MCF 10A (cell line): ENCODE results near the gene MRGPRE. TPM values are rescaled to one million over a fixed set of nuclear protein-coding genes. Genes with fewer than 3 reads are reported as not detected.

Source experiments
- BruUV-seq: library from RNA; stranded (reverse); fragments of 400-500 nt; replicated peaks from 2 replicates; lab custom pipeline; 2021; lab: Mats Ljungman, UMichigan
- CTCF ChIA-PET: fragments of 300-600 bp; sonication (Branson Sonifier 250); formaldehyde crosslinking; extraction: SDS; loops from one replicate; lab custom pipeline; 2021; ENCODE audit warnings: antibody characterized with exemption, inconsistent platforms; lab: Yijun Ruan, JAX
- POLR2A ChIA-PET: fragments of 300-600, 350-650 bp; sonication (Branson Sonifier 250); formaldehyde crosslinking; extraction: SDS; loops from one replicate; lab custom pipeline; 2020; ENCODE audit warnings: antibody characterized with exemption, inconsistent platforms; lab: Yijun Ruan, JAX
- DNase-seq: peaks from one replicate; pipeline ENCODE4 v3.0.0-alpha.2; 2018; ENCODE audit not compliant: unreplicated experiment
- H3K27ac Mint-ChIP-seq: one replicate; pipeline ENCODE4 v1.8.0; 2022; ENCODE audit warnings: mild to moderate bottlenecking, low read depth, mixed read lengths; ENCODE audit not compliant: unreplicated experiment
- H3K27me3 Mint-ChIP-seq: one replicate; pipeline ENCODE4 v1.8.0; 2022; ENCODE audit warnings: mixed read lengths; ENCODE audit not compliant: insufficient read depth, unreplicated experiment
- H3K36me3 Mint-ChIP-seq: one replicate; pipeline ENCODE4 v1.8.0; 2022; ENCODE audit warnings: mild to moderate bottlenecking, moderate library complexity, mixed read lengths; ENCODE audit not compliant: insufficient read depth, unreplicated experiment
- H3K4me1 Mint-ChIP-seq: one replicate; pipeline ENCODE4 v1.8.0; 2022; ENCODE audit warnings: mixed read lengths; ENCODE audit not compliant: insufficient read depth, unreplicated experiment
- H3K4me3 Mint-ChIP-seq: one replicate; pipeline ENCODE4 v1.8.0; 2022; ENCODE audit warnings: mild to moderate bottlenecking, moderate library complexity, mixed read lengths; ENCODE audit not compliant: unreplicated experiment
- H3K9me3 Mint-ChIP-seq: one replicate; pipeline ENCODE4 v1.8.0; 2022; ENCODE audit warnings: mixed read lengths; ENCODE audit not compliant: unreplicated experiment
- CTCF ChIP-seq: fragments of 200-600 bp; IDR thresholded peaks from one replicate; pipeline ENCODE4 v1.8.0; 2022; ENCODE audit warnings: antibody characterized with exemption, mild to moderate bottlenecking; ENCODE audit not compliant: unreplicated experiment
- intact Hi-C: fragments of 100-400 bp; cut with micrococcal nuclease; formaldehyde crosslinking; loops from 2 replicates; pipeline ENCODE4 v1.14.1; 2022
- total RNA-seq: library from RNA; stranded (reverse); gene quantifications from 2 replicates; pipeline ENCODE4 v1.2.3, GENCODE V29; 2022

MRGPRE gene
- total RNA-seq, 1 experiment from 2014 or later: not detected

GRCh38 chr11:3234846-3235245 lies 2.6 kb upstream of the MRGPRE start:
- CTCF ChIA-PET: interaction anchor here (0.6 kb wide), 1 partner anchor 1091 kb away, joined by 4 read pairs; no protein-coding TSS in a partner anchor
- H3K9me3 Mint-ChIP-seq: no peaks in the 10 kb centered on the region
- H3K27ac Mint-ChIP-seq: no peak overlapping the region
- BruUV-seq: no TSS peak
- no peaks in the 10 kb centered on the region for H3K36me3 Mint-ChIP-seq
- POLR2A ChIA-PET: no interaction called here
- peaks cover 74% of the 10 kb centered on the region for H3K27me3 Mint-ChIP-seq
- H3K4me1 Mint-ChIP-seq: no peaks in the 10 kb centered on the region
- no peak for TF ChIP-seq CTCF
- no peak for DNase-seq
- H3K4me3 Mint-ChIP-seq: no peak overlapping the region
- intact Hi-C loops: no loop called here

DNA sequence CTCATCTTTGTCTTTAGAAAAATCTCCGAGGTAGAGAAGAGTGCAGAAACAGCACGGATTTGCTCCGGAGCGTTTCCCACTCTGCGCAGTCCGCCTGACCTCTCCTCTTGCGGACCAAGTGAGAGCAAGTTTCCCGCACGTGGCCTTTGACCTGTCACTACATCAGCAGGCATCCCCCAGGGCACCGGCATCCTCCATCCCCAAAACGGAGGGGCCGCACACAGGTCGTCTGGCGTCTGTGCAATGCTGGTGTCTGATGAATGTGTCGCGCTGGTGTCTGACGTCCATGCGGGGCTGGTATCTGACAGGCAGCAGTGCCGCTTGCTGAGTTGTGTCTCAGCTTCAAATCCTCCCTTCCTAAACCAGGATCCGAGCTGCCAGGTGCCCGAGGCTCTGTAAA lies 739 bp upstream of the MRGPRE start:
- BruUV-seq: no TSS peak
- no peak for DNase-seq
- peaks cover 58% of the 10 kb centered on the region for H3K27me3 Mint-ChIP-seq
- H3K9me3 Mint-ChIP-seq: no peaks in the 10 kb centered on the region
- ChIA-PET CTCF (no interaction called here), POLR2A (no interaction called here)
- H3K36me3 Mint-ChIP-seq: no peaks in the 10 kb centered on the region
- H3K4me3 Mint-ChIP-seq: no peak overlapping the region
- no peaks in the 10 kb centered on the region for H3K4me1 Mint-ChIP-seq
- intact Hi-C loops: no loop called here
- H3K27ac Mint-ChIP-seq: no peak overlapping the region
- no peak for TF ChIP-seq CTCF

DNA sequence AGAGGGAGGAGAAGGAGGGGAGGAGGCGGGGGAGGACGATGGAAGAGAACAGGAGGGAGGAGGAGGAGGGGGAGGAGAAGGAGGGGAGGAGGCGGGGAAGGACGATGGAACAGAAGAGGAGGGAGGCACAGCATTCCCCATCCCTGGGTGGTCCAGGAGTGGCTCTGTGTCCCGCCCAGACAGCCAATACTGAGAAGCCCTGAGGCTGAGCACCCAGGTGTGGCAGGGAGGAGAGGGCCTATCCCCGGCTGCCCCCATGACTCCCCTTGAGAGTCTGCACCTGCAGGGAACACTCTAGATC lies 717 bp downstream of the MRGPRE start:
- Mint-ChIP-seq H3K36me3 (no peaks in the 10 kb centered on the region), H3K27ac (no peak overlapping the region), H3K9me3 (no peaks in the 10 kb centered on the region), H3K27me3 (peaks cover 50% of the 10 kb centered on the region), H3K4me1 (no peaks in the 10 kb centered on the region), H3K4me3 (no peak overlapping the region)
- no peak for DNase-seq
- no peak for TF ChIP-seq CTCF
- intact Hi-C loops: no loop called here
- ChIA-PET POLR2A (no interaction called here), CTCF (interaction anchor here (0.6 kb wide), 1 partner anchor 186 kb away, joined by 3 read pairs; no protein-coding TSS in a partner anchor)
- no TSS peak for BruUV-seq

DNA sequence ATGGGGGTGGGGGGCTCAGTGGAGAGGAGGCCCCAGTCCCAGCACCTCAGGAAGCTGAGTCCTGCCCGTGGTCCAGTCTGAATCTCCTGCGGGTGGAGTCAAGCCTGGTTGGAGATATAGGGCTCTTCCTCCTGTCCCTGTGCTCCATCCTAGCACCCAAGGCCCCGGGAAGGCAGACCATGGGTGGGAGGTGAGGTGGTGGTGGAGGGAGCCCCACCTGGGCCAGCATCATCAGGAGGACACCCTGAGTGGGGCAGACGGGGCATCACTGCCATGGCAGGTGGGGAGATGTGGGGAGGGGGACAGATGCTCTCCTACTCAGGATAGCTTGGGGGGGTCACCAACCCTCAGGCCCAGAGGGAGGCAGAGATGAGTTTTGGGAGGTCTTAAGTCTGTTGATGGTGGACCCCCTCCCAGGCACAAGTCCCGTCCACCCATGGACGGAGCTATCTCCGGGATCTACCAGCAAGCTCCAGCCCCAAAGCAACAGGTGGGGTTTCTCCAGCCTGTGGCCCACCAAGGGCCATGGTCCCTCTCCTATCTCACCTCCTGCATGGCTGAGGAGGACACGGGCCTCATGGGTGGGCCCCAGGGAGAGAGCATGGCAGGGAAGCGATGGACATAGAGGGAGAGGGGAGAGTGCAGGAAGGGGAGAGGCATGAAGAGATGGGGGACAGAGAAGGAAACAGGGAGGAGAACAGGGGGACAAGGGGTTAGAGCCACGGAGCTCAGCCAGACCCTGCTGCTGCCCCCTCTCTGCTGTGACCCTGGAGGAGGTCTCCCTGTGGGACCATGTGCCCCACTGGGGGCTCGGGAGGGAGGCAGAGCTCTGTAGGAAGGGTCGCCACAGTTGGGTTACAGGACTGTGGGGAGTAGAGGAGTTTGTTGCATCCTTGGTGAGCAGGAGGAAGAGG lies 1.3 kb downstream of the MRGPRE start:
- TF ChIP-seq CTCF: no peak
- peaks cover 44% of the 10 kb centered on the region for H3K27me3 Mint-ChIP-seq
- no peak overlapping the region for H3K27ac Mint-ChIP-seq
- no peaks in the 10 kb centered on the region for H3K9me3 Mint-ChIP-seq
- POLR2A ChIA-PET: no interaction called here
- H3K36me3 Mint-ChIP-seq: no peaks in the 10 kb centered on the region
- no peak for DNase-seq
- CTCF ChIA-PET: interaction anchor here (1.7 kb wide), 1 partner anchor 193 kb away, joined by 3 read pairs; no protein-coding TSS in a partner anchor
- intact Hi-C loops: no loop called here
- BruUV-seq: no TSS peak
- no peaks in the 10 kb centered on the region for H3K4me1 Mint-ChIP-seq
- no peak overlapping the region for H3K4me3 Mint-ChIP-seq
